NCI-H2107 treated with DMSO at 0.1 percent for 48 hours (cell line): Measurements from ENCODE around the gene SIAH2.

Source experiments
- DNase-seq: peaks from one replicate; lab custom pipeline; 2025; ENCODE audit not compliant: unreplicated experiment; lab: John Stamatoyannopoulos, UW

SIAH2 gene

DNA sequence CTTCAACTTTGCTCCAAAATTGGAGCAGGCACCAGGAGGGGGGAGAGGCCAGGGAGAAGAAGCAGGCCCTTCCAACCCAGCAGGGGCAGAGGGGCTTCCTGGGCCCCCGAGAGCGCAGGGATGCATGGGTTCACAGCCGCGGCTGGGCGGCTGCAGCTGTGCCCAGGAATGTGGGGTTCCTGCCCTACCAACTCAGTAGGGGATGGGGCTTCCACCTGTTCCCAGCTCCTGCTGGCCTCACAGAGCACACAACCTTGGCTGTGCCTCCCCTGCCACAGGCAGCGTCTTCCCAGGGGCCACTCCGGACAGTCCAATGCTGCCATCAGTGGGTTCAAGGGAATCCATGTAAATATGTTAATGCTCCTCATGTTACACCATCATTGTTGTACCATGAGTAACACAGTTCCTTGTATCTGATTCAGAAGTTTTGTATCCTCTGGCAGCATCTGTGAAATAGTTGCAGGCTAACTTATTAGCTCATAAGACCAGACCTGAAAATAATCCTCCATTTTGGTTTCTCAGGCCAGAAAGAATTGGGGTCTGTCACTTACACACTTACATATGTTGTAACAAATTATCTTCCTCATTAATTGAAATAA lies 12.1 kb upstream of the SIAH2 start:
- DNase-seq: no peak

DNA sequence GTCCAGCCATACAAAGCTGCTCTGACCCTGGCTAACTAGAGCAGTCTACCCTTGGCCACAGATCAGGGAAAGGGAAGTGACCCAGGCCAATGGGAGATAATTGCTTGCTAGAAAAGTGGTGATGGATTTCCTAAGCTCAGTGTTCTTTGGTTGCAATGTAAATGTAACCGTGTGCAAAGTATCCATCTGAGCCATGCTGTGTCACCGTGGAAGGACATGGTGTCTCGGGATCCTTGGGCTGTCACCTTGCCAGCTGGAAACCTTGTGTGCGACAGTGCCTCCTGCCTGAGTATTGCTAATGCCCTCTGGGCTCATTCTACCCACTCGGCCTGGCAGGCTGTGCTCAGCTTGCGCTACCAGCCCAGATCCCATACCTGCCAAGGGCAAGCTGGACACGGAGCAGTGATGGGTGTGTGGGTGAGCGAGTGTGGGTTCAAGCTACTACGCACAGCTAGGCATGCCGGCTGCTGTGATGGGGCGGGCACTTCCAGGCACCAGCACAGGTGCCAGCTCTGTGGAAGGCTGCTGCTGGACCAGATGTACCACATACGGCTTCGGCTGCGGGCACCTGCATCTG lies 10.7 kb upstream of the SIAH2 start:
- no peak for DNase-seq

DNA sequence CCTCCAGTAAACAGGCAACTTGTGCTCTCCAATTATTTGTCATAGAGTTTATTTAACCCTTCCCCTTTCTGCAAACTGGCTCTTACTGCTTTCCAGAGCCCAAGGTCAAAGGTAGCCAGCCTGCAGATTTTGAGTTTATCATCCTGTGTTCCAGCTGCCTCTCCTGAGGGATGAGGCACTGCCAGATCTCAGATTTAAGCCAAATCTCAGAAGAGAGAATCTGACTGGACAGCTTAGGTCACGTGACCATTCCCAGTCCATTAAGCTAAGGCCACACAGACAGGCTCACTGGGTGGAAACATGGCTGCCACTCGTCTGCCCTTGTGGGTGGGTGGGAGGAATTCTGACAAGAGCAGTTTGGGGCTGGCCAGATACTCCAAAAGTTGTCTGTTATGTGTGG lies 8.6 kb upstream of the SIAH2 start:
- no peak for DNase-seq

DNA sequence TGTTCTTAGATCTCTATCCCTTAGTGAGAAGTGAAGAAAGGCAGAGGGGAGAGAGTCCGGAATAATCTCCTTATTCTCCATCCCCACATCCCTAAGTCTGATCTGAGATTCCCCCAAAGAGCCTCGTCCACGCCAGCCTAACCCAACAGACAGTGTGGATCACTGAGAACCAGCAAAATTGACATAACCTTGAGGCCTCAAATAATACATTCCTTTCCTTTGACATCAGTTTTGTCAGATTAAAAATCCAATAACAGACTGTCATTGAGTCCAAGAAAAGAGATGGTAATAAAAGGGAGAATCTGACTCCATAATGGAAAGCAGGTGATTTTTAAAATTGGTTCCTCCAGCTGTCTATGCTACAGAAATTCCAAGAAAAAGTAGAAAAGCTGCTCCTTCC lies 7.7 kb upstream of the SIAH2 start:
- DNase-seq: no peak

DNA sequence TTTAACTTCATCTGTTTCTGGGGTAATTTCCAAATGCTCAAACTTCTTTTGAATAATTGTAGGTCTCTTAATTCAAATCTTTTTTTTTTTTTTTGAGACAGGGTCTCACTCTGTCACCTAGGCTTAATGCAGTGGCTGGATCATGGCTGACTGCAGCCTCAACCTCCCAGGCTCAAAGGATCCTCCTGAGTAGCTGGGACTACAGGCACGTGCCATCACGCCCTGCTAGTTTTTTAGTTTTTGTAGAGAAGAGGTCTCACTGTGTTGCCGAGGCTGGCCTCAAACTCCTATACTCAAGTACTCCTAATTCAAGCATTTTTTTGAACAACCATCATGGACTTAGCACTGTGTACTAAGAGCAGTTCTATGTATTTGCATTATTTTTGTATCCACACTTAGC lies 3.8 kb upstream of the SIAH2 start:
- no peak for DNase-seq

DNA sequence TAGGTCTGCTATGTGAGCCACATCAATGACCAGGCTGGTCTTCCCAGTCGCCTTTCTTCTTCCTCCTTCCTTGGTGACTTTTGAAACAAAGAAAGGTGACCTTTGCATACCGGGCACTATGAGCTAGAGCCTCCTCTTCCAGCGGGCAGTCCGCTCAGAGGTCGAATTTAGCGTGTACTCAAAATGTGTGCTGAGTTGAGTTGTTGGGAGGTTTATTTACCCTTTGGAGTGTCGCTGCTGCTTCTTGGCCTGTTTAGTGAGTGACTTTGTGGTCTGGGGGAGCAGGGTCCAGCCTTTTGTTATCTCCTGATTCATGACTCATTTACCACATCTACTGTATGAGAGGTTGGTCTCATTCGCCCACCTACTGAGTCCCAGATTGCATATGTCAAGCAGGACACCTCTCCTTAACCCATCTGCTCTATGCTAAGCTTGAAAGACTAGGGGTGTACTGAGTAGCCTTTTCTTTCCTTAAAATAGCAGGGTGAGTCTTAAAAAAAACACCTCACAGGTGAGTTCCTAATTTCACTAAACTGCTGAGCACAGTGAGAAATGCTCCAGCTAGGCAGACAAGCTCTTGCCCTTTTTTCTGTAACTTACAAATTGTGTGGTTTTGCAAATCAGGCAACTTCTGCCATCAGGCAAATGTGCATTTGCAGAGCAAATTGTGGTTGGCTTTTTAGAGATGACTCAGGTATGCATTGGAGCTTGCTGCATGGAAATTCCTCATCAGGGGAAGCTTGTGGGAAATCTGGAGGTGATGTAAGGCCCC lies 3.2 kb upstream of the SIAH2 start:
- no peak for DNase-seq

DNA sequence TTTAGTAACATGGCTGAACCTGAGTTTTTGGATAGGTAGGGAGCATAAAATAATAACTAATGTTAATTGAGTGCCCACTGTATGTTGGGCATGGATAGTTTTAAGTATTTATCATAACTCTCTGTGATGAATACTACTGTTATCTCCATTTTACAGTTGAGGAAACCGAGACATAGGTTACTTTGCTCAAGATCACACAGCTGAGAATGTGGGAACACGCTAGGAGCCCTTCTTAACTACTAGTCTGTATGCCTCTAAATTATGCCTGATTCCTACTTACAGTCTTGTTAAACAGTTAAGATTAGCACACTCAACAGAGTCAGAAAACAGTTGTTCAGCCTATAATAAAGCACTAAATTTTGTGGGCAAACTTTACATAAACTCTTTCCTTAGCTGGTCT lies 2.0 kb upstream of the SIAH2 start:
- no peak for DNase-seq

DNA sequence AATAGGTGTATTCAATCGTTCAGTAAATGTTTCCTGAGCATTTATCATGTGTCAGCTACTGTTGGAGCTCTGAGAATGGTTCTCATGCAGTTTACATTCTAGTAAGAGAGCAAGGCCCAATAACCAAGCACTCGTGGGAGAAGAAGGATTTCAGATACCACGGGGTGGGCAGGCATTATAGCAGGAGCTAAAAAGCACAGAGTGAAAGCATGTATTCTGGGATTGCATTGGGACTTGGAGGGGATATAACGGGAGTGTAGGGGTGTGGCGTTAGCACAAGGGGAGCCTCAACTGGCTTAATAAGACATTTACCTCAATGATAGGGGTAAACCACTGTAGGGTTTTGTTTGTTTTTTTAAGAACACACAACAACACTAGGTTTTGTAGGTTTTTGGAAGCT lies 1.6 kb upstream of the SIAH2 start:
- no peak for DNase-seq

DNA sequence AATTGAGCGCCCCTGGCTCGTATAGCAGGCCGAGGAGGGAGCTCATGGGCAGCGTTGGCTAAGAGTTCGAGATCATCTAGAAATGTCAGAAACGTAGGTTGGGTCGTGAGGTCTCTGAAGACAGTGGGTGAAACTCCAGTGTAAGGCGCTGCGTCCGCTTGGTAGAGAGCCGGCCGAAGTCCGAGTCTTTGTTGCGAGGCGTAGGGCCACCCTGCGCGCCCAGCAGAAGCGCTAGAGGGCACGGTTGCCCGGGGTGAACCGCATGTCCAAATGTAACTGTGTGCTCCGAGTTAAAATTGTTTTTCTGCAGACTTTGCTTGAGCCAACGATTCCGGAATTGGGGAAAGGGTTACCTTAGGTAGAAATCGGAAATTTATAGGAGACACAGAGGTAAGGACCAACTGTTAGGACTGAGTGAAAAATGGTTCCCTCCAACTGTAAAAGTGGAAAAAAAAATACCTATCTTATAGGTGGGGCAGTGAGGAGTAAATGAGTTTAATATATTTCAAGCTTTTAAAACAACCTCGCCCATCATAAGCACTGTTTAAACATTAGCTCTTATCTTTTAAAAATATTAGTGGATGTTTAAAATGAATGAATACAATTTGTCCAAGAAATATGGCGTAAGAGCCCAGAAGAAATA lies 993 bp upstream of the SIAH2 start:
- DNase-seq: peak; percentile 51

DNA sequence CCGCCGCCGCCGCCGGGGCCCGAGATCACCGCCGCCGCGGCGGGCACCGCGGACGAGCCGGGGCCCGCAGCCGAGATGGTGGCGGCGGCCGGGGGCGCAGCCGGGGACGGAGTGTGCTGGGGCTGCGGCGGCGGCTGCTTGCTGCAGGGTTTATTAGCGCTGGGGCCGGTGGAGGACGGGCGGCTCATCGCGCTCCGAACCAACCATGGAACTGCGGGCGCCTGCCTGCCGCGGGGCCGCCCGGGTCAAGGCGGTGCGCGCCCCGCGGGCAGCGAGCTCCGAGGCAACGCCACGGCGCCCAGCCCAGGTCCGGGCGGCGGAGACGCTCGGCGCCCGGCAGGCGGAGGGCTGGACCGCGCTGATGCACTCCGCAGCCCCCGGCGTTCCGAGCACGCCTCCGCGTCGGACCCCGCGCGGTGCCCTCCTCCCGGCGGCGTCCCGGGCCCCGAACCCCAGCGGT lies 277 bp downstream of the SIAH2 start:
- no peak for DNase-seq

DNA sequence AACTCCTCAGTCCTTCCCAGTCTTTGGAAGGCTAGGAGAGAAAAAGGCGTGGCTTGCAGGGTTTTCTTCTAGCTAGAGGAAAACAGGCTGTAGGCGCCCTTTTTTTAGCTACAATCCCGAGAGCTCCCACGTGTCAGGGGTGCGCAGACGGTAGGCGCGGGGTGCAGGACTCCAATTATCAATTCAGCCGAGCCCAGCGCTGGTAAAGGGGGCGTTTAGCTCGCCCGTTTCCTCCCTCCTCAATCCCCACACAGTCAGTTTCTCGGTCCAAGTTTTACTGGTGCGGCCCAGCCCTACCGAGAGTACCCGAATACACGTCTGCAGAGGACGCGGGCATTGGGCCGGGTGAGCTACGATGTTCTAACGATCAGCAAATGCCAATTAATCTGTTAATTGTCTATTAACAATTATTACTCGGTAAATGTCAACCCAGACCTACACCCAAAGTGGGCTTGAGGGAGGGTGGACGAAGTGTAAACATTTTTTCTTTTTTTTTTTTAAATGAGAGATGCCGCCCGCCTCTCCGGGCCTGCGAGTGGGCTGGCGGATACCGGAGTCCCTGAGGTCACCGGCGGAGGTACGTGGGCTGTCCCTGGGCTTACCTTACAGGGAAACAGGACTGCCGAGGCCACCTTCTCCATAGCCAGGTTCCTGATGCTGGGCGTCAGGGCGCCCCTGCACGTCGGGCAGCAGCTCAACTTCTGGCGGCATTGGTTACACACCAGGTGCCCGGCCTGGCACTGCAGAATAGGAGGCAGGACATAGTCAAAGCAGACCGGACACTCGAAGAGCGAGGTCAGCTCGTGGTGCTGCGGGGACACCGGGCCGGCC lies 923 bp downstream of the SIAH2 start:
- peak; percentile 58 for DNase-seq

DNA sequence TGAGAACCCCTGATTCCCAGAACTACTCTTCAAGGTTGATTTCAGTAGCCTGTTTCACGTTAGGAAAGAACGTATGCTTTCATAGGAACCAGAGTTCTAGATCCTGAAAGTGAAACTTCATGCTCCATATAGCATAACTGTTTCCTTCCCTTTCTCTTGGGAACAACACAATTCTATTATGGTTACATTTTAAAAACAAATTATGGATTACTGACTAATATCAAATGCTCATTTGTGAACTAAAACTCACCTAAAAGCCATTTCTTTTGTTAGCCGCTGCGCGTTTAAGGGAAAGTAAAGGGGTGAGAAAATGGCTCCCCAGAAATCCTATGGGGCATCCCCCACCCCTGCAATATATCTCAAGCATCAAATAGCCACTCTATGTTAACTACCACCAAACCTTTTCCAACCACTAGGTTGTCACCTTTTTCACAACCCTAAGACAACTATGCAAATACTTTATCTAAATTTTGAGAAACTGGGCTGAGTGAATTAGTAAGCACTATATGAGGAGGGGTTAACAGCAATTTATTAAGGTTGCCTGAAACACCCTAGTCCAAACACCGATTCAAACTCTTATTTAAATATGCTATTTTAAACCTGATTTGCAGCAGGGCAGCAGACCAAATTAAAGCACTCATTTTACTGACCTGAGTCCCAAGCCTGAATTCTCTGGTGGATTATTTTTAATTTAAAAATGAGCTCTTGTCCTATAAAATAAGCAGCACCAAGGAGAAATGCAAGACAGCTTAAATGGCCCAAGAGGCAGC lies 2.4 kb downstream of the SIAH2 start:
- DNase-seq: no peak

DNA sequence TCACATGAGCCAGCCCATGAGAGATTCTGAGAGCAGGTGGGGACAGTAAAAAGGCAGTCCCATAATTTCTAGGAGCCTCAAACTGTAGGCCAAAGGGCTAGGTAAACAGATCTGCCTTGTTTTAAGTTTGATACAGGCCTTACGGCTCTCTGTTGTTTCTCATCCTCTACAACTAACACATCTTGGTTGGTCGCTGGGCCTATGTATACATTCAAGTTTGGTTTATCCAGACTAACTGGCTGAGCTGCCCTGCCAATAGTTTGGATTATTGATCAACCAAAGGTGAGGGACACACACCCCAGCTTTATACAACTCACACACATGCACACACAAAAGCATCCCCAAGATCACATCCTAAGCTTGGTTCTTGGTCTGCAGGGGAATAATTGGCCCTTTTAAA lies 3.0 kb downstream of the SIAH2 start:
- no peak for DNase-seq

DNA sequence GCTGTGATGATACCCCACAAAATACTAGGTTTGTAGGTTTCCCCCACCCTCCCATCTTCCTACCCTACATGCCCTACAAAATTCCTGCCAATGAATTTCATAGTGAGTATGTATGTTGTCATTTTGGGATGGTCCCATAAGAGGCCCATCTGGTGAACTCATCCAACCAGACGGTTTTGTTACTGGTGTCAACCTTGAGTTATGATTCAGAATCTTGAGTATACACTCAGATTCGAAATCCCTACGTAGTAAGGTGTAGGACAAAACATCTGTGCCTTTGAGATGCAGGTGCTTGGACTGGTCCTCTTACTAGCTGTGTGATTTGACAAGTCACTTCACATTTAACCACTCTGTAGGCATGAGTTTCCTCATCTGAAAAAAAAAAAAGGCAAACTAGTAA lies 3.6 kb downstream of the SIAH2 start:
- no peak for DNase-seq

DNA sequence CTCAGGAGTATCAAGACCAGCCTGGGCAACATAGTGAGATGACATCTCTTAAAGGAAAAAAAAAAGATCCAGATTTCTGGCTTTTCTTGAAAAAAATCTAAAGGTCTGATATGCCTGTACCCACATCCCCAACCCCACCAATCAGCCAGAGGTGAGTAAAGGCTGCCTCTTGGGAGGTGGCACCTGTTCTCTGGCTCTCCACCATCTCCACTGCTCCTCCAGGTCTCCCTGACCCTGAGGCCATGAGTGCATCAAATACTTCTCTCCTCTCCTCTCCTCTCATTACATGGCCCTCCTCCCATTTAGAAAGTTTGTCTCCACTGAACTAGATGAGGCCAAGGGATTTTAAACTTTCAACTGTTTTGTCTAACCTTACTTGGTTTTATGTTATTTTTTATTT lies 5.2 kb downstream of the SIAH2 start:
- no peak for DNase-seq

DNA sequence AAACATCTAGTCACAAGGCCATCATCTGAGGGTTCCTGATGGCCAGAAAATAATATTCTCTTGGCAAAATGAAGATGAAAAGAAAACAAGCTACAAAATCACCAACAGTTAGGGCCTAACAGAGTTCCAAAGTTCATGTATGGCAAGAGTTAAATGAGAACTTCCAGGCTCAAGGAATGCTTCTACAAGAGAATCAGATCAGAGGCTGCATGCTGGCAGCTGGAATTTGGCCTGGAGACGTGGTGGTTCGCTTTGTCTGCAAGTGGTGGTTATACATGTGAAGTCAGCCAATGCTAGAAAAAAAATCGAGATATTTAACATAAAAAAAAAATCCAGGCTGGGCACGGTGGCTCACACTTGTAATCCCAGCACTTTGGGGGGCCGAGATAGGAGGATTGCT lies 5.6 kb downstream of the SIAH2 start:
- no peak for DNase-seq

DNA sequence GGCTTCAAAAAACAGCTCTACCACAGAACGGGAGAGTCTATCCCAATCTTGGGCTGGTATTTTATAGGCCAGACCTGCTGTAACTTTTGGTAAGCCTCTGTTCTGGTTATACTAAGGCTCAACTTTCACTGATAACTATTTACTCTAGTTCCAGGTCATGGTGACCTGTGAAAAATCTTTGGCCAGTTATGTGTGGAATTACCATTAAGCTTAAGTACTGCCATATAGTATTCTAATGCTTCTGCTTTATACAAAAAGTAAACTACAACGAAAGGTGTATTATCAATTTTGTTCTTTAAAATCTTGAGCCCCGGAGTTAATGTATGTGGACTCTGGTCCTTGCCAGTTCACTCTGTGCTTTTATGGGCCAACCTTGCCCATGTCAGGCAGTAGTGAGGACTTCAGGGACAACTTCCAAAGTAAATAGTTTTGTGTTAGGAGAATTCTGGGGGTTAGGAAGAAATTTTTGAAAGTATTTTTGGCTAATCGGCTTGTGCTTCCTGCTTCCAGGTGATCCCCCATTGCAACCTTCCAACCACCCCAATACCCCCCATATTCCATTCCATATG lies 6.4 kb downstream of the SIAH2 start:
- DNase-seq: no peak

DNA sequence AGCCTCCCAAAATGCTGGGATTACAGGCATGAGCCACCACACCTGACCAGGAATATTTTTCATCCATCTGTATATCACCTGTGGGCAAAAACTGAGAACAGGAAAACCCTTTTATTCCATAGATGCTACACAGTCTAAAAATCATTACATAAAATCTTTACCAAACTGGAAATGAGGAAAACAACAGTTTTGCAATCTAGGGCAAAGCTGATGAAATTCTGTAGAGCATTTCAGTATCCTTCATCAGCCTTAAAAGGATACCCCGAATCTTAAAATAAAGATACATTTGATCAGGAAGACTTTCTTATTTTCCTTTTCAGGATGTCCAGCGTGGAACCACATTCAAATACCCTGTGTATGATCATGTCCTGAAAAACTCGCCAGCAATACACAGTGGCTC lies 7.1 kb downstream of the SIAH2 start:
- no peak for DNase-seq

DNA sequence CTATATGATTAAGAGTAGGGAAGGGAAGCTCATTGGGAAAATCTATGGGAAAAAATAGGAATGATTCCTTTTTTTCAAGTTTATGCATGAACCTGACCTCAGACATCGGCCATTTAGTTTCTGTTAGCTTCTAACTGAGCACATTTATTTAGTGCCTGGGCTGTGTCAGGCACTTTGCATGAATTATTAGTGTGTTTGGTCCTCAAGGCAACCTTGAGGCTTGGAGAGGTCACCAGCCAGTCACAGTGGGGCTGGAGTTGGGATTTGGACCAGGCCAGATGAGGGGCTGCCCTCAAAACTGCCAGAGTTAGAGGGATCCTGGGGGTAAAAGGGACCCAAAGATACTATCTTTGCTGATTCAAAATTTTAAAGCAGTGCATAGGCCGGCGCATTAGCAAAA lies 8.1 kb downstream of the SIAH2 start:
- DNase-seq: no peak

DNA sequence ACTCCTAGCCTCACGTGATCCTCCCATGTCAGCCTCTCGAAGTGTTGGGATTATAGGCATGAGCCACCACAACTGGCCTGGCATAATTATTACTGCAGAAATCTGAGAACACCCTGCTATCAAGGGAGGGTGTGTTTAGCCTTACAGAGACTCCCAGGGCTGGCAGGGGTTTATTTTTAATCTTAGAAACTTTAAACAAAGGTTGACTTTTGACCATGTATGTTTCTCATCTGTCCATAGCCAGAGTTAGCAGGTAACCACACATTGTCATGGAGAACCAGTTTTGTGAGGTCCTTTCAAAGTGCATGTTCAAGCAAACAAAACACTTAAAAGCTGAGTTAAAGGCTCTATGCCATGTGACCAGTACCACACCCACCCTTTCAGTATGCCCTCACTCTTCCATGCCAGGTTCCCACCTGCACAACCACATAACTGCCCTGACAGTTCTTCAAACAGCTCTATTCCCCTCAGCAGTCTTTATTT lies 11.1 kb downstream of the SIAH2 start:
- DNase-seq: peak; percentile 58
